ENCODE measurements around the gene KCNJ9. TPM values are rescaled to one million over a fixed set of nuclear protein-coding genes. Genes with fewer than 3 reads are reported as not detected.

Gene KCNJ9
- polyA plus RNA-seq, 3 donors, result not detected

DNA sequence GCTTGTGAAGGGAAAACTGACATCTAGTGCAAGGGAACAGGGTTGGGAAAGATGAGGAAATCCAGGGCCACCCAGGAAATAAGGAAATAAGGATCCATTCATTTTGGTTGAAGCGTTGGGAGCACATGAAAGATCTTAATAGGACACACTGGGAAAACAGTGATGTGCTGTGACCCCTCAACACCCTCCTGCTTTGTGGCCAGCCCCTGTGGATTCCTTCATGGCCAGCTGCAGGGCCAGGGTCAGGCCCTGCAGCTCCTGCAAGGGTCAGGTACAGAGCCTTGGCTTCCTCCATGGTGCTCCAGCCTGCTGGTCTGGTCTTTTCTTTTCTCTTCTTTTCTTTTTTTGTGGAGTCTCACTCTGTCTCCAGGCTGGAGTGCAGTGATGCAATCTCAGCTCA, 30.7 kb upstream of the KCNJ9 start:
- intact Hi-C loops (cut with micrococcal nuclease), result no loop called here
- Histone ChIP-seq H3K27ac (ENCODE audit: low read depth in 1 of 2, low read length in 2 of 2) (no peak overlapping the region), H3K36me3 (replicated peaks in 1 of 2; ENCODE audit: control insufficient read depth in 1 of 2, insufficient read depth in 2 of 2, low read length in 2 of 2) (no peaks in the 10 kb centered on the region), H3K4me3 (replicated peaks in 1 of 3; ENCODE audit: low read depth in 2 of 3, low read length in 3 of 3) (no peak overlapping the region), H2AFZ (ENCODE audit: insufficient read depth, low read depth, low read length, poor library complexity, severe bottlenecking) (no peak overlapping the region), H3K9ac (ENCODE audit: insufficient read depth, low read length, poor library complexity, severe bottlenecking) (no peak overlapping the region), H4K20me1 (ENCODE audit: insufficient read depth, low read length) (no peaks in the 10 kb centered on the region), H3K4me2 (replicated peaks; ENCODE audit: extremely low read depth, low read length, poor library complexity, severe bottlenecking) (no peak overlapping the region), H3K4me1 (ENCODE audit: control insufficient read depth in 1 of 2, insufficient read depth in 2 of 2, low read length in 2 of 2) (peaks cover 8 to 10% of the 10 kb centered on the region in 2 donors), H3K27me3 (ENCODE audit: control insufficient read depth in 2 of 2, insufficient read depth in 2 of 2, low read length in 2 of 2) (peaks cover 8 to 12% of the 10 kb centered on the region in 2 donors), H3K9me3 (replicated peaks in 1 of 2; ENCODE audit: control insufficient read depth in 1 of 2, insufficient read depth in 1 of 2, low read length in 2 of 2) (no peaks in the 10 kb centered on the region), H3K79me2 (ENCODE audit: insufficient read depth, low read length) (no peaks in the 10 kb centered on the region)
- Mint-ChIP-seq H3K4me1 (peaks cover 13% of the 10 kb centered on the region), H3K9me3 (no peaks in the 10 kb centered on the region), H3K27me3 (ENCODE audit: low read depth in 3 of 3) (peaks cover 21 to 23% (median 21%) of the 10 kb centered on the region in 3 donors), H3K36me3 (no peaks in the 10 kb centered on the region), H3K4me3 (no peak overlapping the region), H3K27ac (no peak overlapping the region)
- TF ChIP-seq, protein P1, sequence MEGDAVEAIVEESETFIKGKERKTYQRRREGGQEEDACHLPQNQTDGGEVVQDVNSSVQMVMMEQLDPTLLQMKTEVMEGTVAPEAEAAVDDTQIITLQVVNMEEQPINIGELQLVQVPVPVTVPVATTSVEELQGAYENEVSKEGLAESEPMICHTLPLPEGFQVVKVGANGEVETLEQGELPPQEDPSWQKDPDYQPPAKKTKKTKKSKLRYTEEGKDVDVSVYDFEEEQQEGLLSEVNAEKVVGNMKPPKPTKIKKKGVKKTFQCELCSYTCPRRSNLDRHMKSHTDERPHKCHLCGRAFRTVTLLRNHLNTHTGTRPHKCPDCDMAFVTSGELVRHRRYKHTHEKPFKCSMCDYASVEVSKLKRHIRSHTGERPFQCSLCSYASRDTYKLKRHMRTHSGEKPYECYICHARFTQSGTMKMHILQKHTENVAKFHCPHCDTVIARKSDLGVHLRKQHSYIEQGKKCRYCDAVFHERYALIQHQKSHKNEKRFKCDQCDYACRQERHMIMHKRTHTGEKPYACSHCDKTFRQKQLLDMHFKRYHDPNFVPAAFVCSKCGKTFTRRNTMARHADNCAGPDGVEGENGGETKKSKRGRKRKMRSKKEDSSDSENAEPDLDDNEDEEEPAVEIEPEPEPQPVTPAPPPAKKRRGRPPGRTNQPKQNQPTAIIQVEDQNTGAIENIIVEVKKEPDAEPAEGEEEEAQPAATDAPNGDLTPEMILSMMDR (IDR thresholded peaks at IDR 0.05), result no peak
- DNase-seq, result no peak
- WGBS (ENCODE audit: insufficient coverage), result 100% methylated on average over 1 of the region's 1 CpG

DNA sequence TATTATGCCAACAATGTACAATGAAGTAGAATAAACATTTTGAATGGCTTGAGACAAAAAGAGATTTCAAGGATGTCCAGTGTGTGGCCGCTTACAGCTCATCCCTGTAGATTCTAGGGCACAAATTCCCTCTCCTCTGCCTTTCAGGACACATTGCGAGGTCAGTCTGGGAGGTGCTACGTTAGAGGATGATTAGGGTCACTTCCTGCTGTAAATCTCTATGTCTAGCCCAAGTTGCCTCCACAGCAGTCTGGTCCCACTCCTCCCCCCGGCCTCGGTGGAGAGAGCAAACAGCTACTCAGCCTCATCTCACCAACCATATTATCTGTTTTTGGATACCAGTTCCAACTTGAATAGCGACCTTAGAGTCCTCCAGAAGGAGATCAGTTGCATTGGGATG, 28.4 kb upstream of the KCNJ9 start:
- TF ChIP-seq, protein P1 (IDR thresholded peaks at IDR 0.05), result no peak
- Histone ChIP-seq H3K27ac (ENCODE audit: low read depth in 1 of 2, low read length in 2 of 2) (no peak overlapping the region), H3K79me2 (ENCODE audit: insufficient read depth, low read length) (no peaks in the 10 kb centered on the region), H3K27me3 (ENCODE audit: control insufficient read depth in 2 of 2, insufficient read depth in 2 of 2, low read length in 2 of 2) (peaks cover 5 to 6% of the 10 kb centered on the region in 2 donors), H3K4me1 (ENCODE audit: control insufficient read depth in 1 of 2, insufficient read depth in 2 of 2, low read length in 2 of 2) (no peaks in the 10 kb centered on the region), H3K4me2 (replicated peaks; ENCODE audit: extremely low read depth, low read length, poor library complexity, severe bottlenecking) (no peak overlapping the region), H3K9ac (ENCODE audit: insufficient read depth, low read length, poor library complexity, severe bottlenecking) (no peak overlapping the region), H4K20me1 (ENCODE audit: insufficient read depth, low read length) (no peaks in the 10 kb centered on the region), H3K4me3 (replicated peaks in 1 of 3; ENCODE audit: low read depth in 2 of 3, low read length in 3 of 3) (no peak overlapping the region), H3K9me3 (replicated peaks in 1 of 2; ENCODE audit: control insufficient read depth in 1 of 2, insufficient read depth in 1 of 2, low read length in 2 of 2) (no peaks in the 10 kb centered on the region), H3K36me3 (replicated peaks in 1 of 2; ENCODE audit: control insufficient read depth in 1 of 2, insufficient read depth in 2 of 2, low read length in 2 of 2) (no peaks in the 10 kb centered on the region), H2AFZ (ENCODE audit: insufficient read depth, low read depth, low read length, poor library complexity, severe bottlenecking) (no peak overlapping the region)
- DNase-seq, result no peak
- Mint-ChIP-seq H3K4me1 (no peaks in the 10 kb centered on the region), H3K9me3 (no peaks in the 10 kb centered on the region), H3K4me3 (no peak overlapping the region), H3K36me3 (no peaks in the 10 kb centered on the region), H3K27ac (no peak overlapping the region), H3K27me3 (ENCODE audit: low read depth in 3 of 3) (peaks cover 16 to 23% (median 21%) of the 10 kb centered on the region in 3 donors)
- intact Hi-C loops (cut with micrococcal nuclease), result no loop called here
- 40% methylated on average over 1 of the region's 6 CpGs for WGBS (ENCODE audit: insufficient coverage)

Measured in CD14-positive monocyte (primary cell).